Activated T-helper 17 cell treated with anti-CD3 and anti-CD28 coated beads, Interleukin-2, amount 50 U/mL, for 72 hours (primary cell): ENCODE measurements around the gene CERKL. TPM values are rescaled to one million over a fixed set of nuclear protein-coding genes. Genes with fewer than 3 reads are reported as not detected.
A peak's percentile ranks its signal among the peaks of the same experiment; 100 is the strongest.

Experiments
- ATAC-seq: fragments of 150-1000 bp; cut with Tn5 transposase; replicated peaks from 2 replicates; pipeline ENCODE4 v1.10.0; 2021; ENCODE audit warnings: mild to moderate bottlenecking, moderate library complexity
- H3K27ac Mint-ChIP-seq: one replicate; pipeline ENCODE4 v1.8.0; 2022; ENCODE audit warnings: mixed read lengths
- H3K27me3 Mint-ChIP-seq: one replicate; pipeline ENCODE4 v1.8.0; 2022; ENCODE audit warnings: mixed read lengths
- H3K36me3 Mint-ChIP-seq: one replicate; pipeline ENCODE4 v1.8.0; 2022; ENCODE audit warnings: low read depth, mild to moderate bottlenecking, mixed read lengths
- H3K4me1 Mint-ChIP-seq: one replicate; pipeline ENCODE4 v1.8.0; 2022; ENCODE audit warnings: mixed read lengths
- H3K4me3 Mint-ChIP-seq: one replicate; pipeline ENCODE4 v1.8.0; 2022; ENCODE audit warnings: mild to moderate bottlenecking, mixed read lengths
- H3K9me3 Mint-ChIP-seq: one replicate; pipeline ENCODE4 v1.8.0; 2022; ENCODE audit warnings: mixed read lengths
- total RNA-seq, 2 donors: library from RNA; stranded (reverse); gene quantifications; one replicate each; pipeline ENCODE4 v1.2.3, GENCODE V29; 2022

The CERKL gene
- total RNA-seq, 2 donors from 2014 or later, result not detected

GRCh38 chr2:181553244-181553643 lies 103.7 kb downstream of the CERKL start:
- Mint-ChIP-seq H3K27ac (no peak overlapping the region), H3K36me3 (no peaks in the 10 kb centered on the region), H3K4me1 (no peaks in the 10 kb centered on the region), H3K9me3 (no peaks in the 10 kb centered on the region), H3K4me3 (no peak overlapping the region), H3K27me3 (no peaks in the 10 kb centered on the region)
- ATAC-seq, result no peak

DNA sequence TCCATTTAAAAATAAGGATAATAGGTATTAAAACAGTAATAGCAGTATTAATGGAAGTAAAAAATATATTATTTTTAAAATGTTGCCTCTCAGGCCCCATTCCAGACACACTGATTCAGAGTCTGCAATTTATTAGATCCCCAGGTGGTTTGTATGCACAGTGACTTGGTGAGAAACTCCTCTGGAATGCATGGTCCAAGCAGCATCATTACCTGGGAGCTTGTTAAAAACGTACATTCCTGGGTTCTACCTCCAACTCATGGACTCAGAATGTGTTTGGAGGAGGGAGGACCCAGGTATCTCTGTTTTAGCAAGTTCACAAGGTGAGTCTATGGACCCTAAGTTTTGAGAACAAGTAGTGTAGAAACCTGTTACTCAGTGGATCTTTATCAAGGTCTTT lies 104.1 kb downstream of the CERKL start:
- H3K4me3 Mint-ChIP-seq, result no peak overlapping the region
- no peaks in the 10 kb centered on the region for H3K9me3 Mint-ChIP-seq
- no peaks in the 10 kb centered on the region for H3K36me3 Mint-ChIP-seq
- ATAC-seq, result no peak
- no peaks in the 10 kb centered on the region for H3K4me1 Mint-ChIP-seq
- H3K27me3 Mint-ChIP-seq, result no peaks in the 10 kb centered on the region
- H3K27ac Mint-ChIP-seq, result no peak overlapping the region

DNA sequence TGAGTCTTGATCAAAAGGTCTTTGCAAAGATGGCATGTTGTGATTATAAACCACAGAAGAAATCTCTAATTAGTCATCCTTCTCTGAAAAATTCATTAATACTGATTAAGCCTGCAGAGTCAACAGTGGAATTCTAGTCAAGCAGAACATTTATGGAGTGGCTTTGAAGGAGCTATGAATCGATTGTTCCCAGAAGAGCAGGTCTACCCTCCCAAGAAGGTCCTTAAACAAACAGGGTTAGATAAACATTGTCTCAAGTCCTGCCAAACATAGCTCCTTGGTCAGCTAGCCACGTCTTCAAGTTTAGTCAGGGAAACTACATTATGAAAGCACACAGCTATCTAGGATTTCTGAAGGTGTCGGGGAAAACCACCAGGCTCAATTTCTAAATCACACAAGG lies 110.8 kb downstream of the CERKL start:
- ATAC-seq, result no peak
- H3K4me1 Mint-ChIP-seq, result no peaks in the 10 kb centered on the region
- H3K9me3 Mint-ChIP-seq, result peaks cover 4% of the 10 kb centered on the region
- no peak overlapping the region for H3K4me3 Mint-ChIP-seq
- H3K27me3 Mint-ChIP-seq, result no peaks in the 10 kb centered on the region
- no peak overlapping the region for H3K27ac Mint-ChIP-seq
- H3K36me3 Mint-ChIP-seq, result no peaks in the 10 kb centered on the region

DNA sequence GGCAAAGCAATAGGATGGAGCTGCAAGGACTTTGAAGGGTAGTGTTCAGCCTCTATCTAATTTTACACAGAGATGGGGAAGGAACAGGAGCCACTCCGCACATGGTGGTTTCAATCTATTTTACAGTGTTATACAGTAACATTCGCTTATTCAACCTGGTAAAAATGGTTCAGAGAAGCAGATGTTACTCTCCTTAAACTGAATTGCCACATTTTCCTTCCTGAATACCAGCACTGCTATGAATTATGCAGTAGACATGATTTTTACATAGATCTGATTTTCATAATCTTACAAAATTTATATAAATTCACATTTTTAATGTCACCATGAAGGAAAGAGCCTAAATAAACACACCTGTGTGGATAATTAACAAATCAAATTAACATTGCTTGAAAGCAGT lies 114.7 kb downstream of the CERKL start:
- no peaks in the 10 kb centered on the region for H3K4me1 Mint-ChIP-seq

GRCh38 chr2:181540421-181540820 lies 116.5 kb downstream of the CERKL start:
- H3K27ac Mint-ChIP-seq, result no peak overlapping the region
- no peak for ATAC-seq
- peaks cover 53% of the 10 kb centered on the region for H3K36me3 Mint-ChIP-seq
- H3K4me1 Mint-ChIP-seq, result no peaks in the 10 kb centered on the region
- no peaks in the 10 kb centered on the region for H3K9me3 Mint-ChIP-seq
- H3K4me3 Mint-ChIP-seq, result no peak overlapping the region
- no peaks in the 10 kb centered on the region for H3K27me3 Mint-ChIP-seq

More for the DNA sequence above, 114.7 kb downstream of the CERKL start:
- no peak overlapping the region for H3K4me3 Mint-ChIP-seq
- no peak for ATAC-seq
- H3K36me3 Mint-ChIP-seq, result peaks cover 36% of the 10 kb centered on the region
- H3K27ac Mint-ChIP-seq, result no peak overlapping the region
- H3K27me3 Mint-ChIP-seq, result no peaks in the 10 kb centered on the region
- H3K9me3 Mint-ChIP-seq, result peaks cover 4% of the 10 kb centered on the region

DNA sequence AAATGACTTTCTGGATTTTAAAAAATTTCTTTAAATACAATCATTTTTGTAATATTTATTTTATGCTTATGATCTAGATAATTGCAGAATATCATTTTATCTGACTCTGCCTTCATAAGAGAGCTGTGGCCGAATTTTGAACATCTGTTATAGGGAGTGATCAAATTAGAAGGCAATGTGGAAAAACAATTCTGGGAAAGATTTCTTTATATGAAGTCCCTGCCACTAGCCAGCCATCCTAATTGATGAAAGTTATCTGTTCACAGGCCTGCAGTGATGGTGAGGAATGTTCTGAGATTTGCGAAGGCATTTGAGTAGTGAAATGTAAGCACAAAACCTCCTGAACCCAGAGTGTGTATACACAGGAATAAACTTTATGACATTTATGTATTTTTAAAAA lies 120.2 kb downstream of the CERKL start:
- H3K36me3 Mint-ChIP-seq, result peaks cover 90% of the 10 kb centered on the region
- no peaks in the 10 kb centered on the region for H3K9me3 Mint-ChIP-seq
- no peak overlapping the region for H3K27ac Mint-ChIP-seq
- H3K4me1 Mint-ChIP-seq, result no peaks in the 10 kb centered on the region
- no peaks in the 10 kb centered on the region for H3K27me3 Mint-ChIP-seq
- ATAC-seq, result no peak
- no peak overlapping the region for H3K4me3 Mint-ChIP-seq

GRCh38 chr2:181528441-181528840 lies 128.5 kb downstream of the CERKL start:
- H3K9me3 Mint-ChIP-seq, result no peaks in the 10 kb centered on the region
- ATAC-seq, result no peak
- no peak overlapping the region for H3K4me3 Mint-ChIP-seq
- H3K4me1 Mint-ChIP-seq, result no peaks in the 10 kb centered on the region
- no peaks in the 10 kb centered on the region for H3K27me3 Mint-ChIP-seq
- no peak overlapping the region for H3K27ac Mint-ChIP-seq
- H3K36me3 Mint-ChIP-seq, result peaks cover 95% of the 10 kb centered on the region

GRCh38 chr2:181527058-181527457 lies 129.8 kb downstream of the CERKL start:
- peaks cover 95% of the 10 kb centered on the region for H3K36me3 Mint-ChIP-seq

DNA sequence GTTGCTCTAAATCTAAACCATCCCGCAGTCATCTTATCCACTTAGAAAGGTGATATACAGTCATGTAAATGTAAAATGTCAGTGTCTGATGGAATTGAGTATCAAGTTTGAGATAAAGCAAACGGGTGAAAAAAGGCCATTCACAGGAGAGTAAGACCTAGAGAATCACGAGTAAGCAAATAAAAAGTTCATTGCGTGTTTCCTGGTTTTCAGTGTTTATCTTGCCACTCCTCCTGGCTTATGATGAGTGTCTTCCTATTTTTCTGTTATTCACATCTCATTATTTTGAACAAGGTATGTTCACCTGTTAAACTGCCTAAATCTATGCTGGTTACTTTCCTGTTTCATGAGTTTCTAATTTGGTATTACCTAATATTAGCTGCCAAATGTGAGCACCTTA lies 130.9 kb downstream of the CERKL start:
- Mint-ChIP-seq H3K27me3 (no peaks in the 10 kb centered on the region), H3K27ac (peak overlapping the region; percentile 6), H3K36me3 (peaks cover 93% of the 10 kb centered on the region), H3K4me3 (no peak overlapping the region), H3K9me3 (no peaks in the 10 kb centered on the region), H3K4me1 (no peaks in the 10 kb centered on the region)
- no peak for ATAC-seq

More at GRCh38 chr2:181527058-181527457, 129.8 kb downstream of the CERKL start:
- no peak for ATAC-seq
- Mint-ChIP-seq H3K9me3 (no peaks in the 10 kb centered on the region), H3K27me3 (no peaks in the 10 kb centered on the region), H3K4me1 (no peaks in the 10 kb centered on the region), H3K4me3 (no peak overlapping the region), H3K27ac (no peak overlapping the region)

GRCh38 chr2:181523756-181524155 lies 133.1 kb downstream of the CERKL start:
- no peak overlapping the region for H3K27ac Mint-ChIP-seq
- peaks cover 92% of the 10 kb centered on the region for H3K36me3 Mint-ChIP-seq
- no peak for ATAC-seq

DNA sequence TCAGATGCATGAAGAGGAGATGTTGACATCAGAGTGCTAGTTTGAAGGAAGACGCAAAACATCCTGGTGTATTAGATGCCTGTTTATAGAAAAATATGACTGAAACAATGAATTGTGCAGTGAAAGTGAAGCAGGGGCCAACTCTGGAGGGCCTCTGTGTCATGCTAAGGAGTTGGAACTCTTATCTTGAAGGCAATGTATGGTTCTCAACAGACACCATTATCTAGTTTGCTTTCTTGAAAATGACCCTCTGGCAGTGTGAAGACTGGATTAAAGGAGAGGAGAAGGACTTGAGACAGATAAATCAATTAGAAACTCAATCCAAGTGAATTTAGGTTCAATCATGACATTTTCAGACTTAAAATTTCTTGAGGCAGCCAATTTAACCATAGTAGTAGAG lies 136.7 kb downstream of the CERKL start:
- Mint-ChIP-seq H3K27me3 (no peaks in the 10 kb centered on the region), H3K36me3 (peaks cover 81% of the 10 kb centered on the region), H3K27ac (peak overlapping the region; percentile 27), H3K4me1 (peaks cover 16% of the 10 kb centered on the region), H3K9me3 (no peaks in the 10 kb centered on the region), H3K4me3 (no peak overlapping the region)
- ATAC-seq, result no peak

More at GRCh38 chr2:181523756-181524155, 133.1 kb downstream of the CERKL start:
- Mint-ChIP-seq H3K9me3 (no peaks in the 10 kb centered on the region), H3K27me3 (no peaks in the 10 kb centered on the region), H3K4me1 (no peaks in the 10 kb centered on the region), H3K4me3 (no peak overlapping the region)

DNA sequence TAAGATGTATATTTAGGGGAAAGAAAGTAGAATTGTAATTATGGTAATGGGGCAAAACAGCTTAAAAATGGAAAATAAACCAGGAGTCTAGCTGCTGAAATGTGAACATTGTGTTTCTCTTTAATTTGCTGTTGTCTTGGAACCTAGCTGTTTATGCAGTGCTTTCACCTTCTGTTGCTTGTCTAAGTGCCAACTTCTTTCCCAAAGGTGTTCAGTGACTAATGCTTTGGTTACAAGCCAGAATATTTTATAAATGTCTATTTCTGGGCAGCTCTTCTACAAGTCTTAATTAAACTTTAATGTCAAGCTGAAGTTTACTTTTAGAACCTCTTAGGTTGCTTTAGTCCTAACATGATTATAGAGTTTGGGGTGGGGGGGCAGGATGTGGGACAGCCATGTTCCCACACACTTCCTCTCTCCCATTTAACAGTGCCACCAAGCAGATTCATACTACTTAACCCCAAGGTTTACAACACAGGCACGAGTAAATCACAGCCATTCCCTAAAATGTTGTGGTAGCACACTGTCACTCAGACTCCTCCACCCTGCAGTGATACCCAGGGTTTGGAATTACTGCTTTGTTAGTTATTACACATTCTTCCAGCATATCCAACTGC lies 139.1 kb downstream of the CERKL start:
- peaks cover 81% of the 10 kb centered on the region for H3K36me3 Mint-ChIP-seq
- H3K27me3 Mint-ChIP-seq, result no peaks in the 10 kb centered on the region
- H3K27ac Mint-ChIP-seq, result peak overlapping the region; percentile 53
- H3K4me3 Mint-ChIP-seq, result no peak overlapping the region
- H3K4me1 Mint-ChIP-seq, result peaks cover 16% of the 10 kb centered on the region
- ATAC-seq, result peak; percentile 35
- no peaks in the 10 kb centered on the region for H3K9me3 Mint-ChIP-seq

DNA sequence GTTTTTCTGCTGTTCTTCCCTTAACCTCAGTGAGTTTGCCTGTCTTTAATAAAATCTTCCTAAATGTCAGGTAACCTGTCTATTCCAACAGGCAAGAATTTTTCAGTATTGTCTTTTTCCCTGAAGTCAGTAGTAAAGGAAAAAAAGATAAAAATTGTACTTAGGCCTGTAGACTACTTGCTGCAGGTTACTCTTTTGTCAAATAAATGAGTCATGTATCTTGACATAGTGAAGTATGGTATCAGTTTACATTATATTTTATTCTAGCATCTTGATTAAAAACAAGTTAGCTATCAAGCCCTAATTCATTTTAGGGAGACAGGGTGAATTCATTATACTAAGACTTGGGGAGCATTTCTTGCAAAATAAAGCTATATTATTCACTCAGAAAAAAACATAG lies 139.9 kb downstream of the CERKL start:
- no peak overlapping the region for H3K4me3 Mint-ChIP-seq
- H3K36me3 Mint-ChIP-seq, result peaks cover 81% of the 10 kb centered on the region
- H3K4me1 Mint-ChIP-seq, result peaks cover 16% of the 10 kb centered on the region
- no peak for ATAC-seq
- no peaks in the 10 kb centered on the region for H3K27me3 Mint-ChIP-seq
- H3K27ac Mint-ChIP-seq, result peak overlapping the region; percentile 62
- no peaks in the 10 kb centered on the region for H3K9me3 Mint-ChIP-seq

DNA sequence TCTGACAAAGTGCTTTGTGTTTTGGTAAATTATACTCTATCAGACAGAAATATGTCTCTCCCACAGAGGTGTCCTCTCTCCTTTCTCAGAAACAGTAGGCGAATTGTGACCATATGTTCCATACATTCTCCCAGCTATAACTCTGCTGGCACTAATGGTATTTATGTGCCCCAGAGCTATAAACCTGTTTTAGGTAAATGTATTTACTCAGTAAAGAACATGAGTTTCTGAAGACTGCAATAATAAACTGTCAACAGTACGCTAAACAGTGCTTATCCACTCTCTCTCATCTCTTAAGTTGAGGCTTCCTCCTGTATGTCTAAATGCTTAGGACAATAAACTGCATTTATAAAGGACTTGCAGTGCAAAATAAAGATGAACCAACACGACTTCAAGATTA lies 141.2 kb downstream of the CERKL start:
- Mint-ChIP-seq H3K4me3 (no peak overlapping the region), H3K9me3 (no peaks in the 10 kb centered on the region), H3K27me3 (no peaks in the 10 kb centered on the region), H3K27ac (peak overlapping the region; percentile 62), H3K4me1 (peaks cover 16% of the 10 kb centered on the region), H3K36me3 (peaks cover 84% of the 10 kb centered on the region)
- no peak for ATAC-seq

DNA sequence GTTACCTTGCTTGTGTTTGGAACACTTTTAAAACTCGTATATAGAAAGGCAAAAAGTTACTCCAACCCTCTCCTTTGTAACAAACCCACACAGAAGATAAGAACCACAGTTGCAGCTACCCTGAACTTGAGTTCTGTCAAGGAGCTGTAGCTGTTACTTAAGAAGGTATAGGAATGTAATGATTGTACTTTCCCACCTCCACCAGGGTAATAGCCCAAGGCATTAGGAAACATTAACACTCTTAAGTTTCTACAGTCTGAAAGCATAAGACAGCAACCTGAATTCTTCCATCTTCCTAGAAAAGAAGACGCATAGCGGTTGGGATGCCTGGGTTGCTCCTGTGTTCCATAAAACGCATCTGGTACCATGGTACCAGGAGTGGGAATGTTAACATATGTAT lies 156.7 kb downstream of the CERKL start:
- Mint-ChIP-seq H3K4me3 (no peak overlapping the region), H3K27me3 (no peaks in the 10 kb centered on the region), H3K4me1 (no peaks in the 10 kb centered on the region), H3K27ac (no peak overlapping the region), H3K9me3 (no peaks in the 10 kb centered on the region), H3K36me3 (peaks cover 44% of the 10 kb centered on the region)
- no peak for ATAC-seq

- Mint-ChIP-seq H3K36me3 (peaks cover 44% of the 10 kb centered on the region), H3K27me3 (no peaks in the 10 kb centered on the region), H3K4me1 (no peaks in the 10 kb centered on the region), H3K27ac (no peak overlapping the region), H3K9me3 (no peaks in the 10 kb centered on the region), H3K4me3 (no peak overlapping the region)
- ATAC-seq, result no peak
These were observed 157.7 kb downstream of the CERKL start for GRCh38 chr2:181499231-181499630.
